HG03045 (cell line): ENCODE data around the gene USP10.

ENCODE experiments used
- ATAC-seq: cut with Tn5 transposase; IDR thresholded peaks from one replicate; pipeline ENCODE4 v1.9.1; 2021; ENCODE audit warnings: mild to moderate bottlenecking, moderate library complexity; ENCODE audit not compliant: unreplicated experiment

The USP10 gene

GRCh38 chr16:84699712-84700445 is at the start of gene USP10:
USP10 (plus strand) TSS chr16:84700000; CDS start chr16:84700091, 91 bp downstream.
- peak; percentile 77 for ATAC-seq

- ATAC-seq: no peak
These were observed 49.5 kb upstream of the USP10 start for GRCh38 chr16:84650062-84650991.

GRCh38 chr16:84652566-84652965 is 47.2 kb upstream of the USP10 start:
- no peak for ATAC-seq

- no peak for ATAC-seq
These were observed 45.6 kb upstream of the USP10 start for GRCh38 chr16:84654238-84654637.

DNA sequence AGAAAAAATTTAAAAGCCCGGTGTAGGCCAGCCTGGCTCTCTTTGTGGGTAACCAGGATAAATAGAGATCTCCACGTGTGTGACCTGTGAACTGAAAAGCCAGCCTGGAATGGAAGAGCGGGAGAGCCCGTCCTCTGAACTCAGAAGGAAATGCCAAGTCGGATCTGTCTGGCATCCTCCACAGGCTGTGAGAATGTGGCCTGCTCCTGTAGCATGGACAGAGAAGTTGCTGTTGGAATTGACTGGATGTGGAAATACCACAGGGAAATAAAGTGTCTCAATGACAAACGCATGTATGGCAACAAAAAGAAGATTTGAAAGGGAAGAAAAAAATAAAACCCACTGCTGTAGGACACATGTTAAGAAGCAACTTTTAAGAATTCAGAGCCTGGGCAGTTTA is 44.8 kb upstream of the USP10 start:
- no peak for ATAC-seq

- ATAC-seq: no peak
These were observed 43.2 kb upstream of the USP10 start for GRCh38 chr16:84656649-84657048.

DNA sequence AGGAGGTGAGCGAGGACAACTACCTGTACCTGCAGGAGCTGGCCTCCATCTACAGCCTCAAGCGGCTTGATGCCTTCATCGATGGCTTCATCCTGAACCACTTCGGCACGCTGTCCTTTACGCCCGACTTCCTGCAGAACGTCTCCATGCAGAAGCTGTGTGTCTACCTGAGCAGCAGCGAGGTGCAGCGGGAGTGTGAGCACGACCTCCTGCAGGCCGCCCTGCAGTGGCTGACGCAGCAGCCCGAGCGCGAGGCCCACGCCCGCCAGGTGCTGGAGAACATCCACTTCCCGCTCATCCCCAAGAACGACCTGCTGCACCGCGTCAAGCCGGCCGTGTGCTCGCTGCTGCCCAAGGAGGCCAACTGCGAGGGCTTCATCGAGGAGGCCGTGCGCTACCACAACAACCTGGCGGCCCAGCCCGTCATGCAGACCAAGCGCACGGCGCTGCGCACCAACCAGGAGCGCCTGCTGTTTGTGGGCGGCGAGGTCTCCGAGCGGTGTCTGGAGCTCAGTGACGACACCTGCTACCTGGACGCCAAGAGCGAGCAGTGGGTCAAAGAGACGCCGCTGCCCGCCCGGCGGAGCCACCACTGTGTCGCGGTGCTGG is 42.5 kb upstream of the USP10 start:
- no peak for ATAC-seq

DNA sequence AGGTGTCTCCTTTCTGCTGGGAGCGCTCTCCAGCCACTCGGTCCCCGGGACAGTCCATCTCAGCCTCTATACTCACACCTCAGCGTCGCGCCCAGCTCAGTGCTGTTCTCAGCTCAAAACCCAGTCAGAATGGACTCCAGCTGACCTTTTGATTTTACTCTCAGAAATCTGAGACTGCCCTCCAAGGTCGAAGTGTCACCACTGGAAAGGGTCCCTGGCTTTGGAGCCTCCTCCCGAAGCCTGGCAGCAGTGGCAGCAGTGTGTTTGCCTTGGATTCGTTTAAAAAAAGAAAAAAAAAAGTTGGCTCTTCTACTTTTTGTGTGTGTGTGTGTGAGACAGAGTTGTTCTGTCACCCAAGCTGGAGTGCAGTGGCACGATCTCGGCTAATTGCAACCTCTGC is 41.1 kb upstream of the USP10 start:
- no peak for ATAC-seq

- no peak for ATAC-seq
These were observed 40.0 kb upstream of the USP10 start for GRCh38 chr16:84659656-84660300.

GRCh38 chr16:84660973-84661372 is 38.8 kb upstream of the USP10 start:
- ATAC-seq: no peak

DNA sequence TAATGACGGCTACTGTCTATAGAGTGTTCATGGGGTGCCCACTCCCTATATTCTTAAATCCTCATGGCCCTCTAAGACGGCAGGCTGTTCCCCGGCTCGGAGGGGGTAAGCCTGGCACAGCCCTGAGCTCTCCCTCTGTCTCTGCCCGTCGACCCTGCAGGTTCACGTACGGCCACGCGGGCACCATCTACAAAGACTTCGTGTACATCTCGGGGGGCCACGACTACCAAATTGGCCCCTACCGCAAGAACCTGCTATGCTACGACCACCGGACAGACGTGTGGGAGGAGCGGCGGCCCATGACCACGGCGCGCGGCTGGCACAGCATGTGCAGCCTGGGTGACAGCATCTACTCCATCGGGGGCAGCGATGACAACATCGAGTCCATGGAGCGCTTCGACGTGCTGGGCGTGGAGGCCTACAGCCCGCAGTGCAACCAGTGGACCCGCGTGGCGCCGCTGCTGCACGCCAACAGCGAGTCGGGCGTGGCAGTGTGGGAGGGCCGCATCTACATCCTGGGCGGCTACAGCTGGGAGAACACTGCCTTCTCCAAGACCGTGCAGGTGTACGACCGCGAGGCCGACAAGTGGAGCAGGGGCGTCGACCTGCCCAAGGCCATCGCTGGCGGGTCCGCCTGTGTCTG is 38.3 kb upstream of the USP10 start:
- no peak for ATAC-seq

DNA sequence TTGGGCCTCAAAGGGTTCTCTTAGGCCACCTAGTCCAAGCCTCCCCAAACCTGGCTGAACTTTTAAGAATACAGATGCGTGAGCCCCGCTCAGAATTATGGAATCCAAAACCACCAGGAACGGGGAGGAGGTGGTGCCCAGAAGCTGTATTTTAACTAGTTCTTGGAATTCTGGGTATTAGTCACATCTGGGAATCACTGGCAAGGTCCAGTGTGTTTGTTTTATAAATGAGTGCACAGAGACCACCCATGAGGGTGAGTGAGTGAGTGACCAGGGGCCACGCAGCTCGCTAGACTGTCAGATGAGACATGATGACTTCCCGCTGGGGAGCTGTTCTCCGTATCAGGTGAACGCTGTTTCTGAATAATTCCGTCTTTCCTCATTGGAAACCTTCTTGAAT is 37.3 kb upstream of the USP10 start:
- no peak for ATAC-seq

GRCh38 chr16:84663433-84664101 is 36.2 kb upstream of the USP10 start:
- peak; percentile 61 for ATAC-seq

DNA sequence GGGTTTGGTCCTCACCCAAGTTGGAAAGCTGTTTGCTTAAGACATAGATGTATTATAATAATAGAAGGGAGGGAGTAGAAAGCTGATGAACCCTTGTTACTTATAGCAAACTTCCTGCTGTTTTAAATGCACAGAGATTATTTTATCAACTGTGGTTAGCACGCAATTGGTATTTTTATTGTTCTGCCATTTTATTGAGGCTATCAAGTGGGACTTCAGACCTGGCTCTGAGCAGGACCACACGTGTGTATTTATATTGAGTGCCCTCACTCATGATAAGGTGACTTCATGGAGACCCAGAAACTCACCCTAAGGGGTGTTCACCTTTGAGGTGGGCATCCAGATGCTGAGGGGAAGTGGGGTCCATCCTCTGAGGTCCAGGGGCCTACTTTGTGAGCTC is 34.4 kb upstream of the USP10 start:
- ATAC-seq: no peak

DNA sequence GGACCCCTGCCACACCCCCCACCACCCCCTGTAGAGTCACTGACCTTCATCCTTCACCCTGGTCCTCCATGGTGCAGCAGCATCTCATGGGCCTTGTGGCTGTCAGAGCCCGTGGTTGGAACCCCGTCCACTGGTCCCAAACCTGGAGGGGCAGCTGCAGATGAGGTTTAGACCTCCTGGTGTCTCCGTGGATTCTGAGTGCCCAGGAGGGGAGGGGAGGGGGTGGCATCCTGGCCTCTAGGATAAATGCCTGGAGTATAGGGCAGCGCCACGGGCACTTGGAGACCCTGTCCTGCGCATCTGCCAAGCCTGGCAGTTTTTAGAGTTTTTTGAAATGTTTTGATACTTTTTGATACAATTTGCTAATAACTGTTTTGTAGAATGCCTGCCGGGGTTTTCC is 34.0 kb upstream of the USP10 start:
- no peak for ATAC-seq

- ATAC-seq: no peak
These were observed 32.0 kb upstream of the USP10 start for GRCh38 chr16:84667600-84668309.

DNA sequence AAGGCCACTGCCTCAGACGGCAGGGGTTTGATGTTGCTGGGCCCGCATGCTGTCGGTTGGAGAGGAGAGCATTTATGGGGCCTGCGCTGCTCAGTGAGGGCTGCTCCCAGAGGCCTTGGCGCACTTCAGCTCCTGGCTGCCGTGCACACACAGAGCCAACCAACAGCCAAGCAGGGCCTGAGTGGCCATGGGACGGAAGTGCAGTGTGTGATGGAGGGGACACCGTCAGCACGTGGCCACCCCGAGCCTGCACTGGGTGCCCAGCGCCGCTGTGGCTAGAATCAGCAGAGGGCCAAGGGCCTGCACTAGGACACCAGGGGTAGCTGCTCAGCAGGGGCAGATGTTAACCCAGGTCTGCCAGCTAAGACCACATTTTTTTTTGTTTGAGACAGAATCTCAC is 29.7 kb upstream of the USP10 start:
- ATAC-seq: no peak

DNA sequence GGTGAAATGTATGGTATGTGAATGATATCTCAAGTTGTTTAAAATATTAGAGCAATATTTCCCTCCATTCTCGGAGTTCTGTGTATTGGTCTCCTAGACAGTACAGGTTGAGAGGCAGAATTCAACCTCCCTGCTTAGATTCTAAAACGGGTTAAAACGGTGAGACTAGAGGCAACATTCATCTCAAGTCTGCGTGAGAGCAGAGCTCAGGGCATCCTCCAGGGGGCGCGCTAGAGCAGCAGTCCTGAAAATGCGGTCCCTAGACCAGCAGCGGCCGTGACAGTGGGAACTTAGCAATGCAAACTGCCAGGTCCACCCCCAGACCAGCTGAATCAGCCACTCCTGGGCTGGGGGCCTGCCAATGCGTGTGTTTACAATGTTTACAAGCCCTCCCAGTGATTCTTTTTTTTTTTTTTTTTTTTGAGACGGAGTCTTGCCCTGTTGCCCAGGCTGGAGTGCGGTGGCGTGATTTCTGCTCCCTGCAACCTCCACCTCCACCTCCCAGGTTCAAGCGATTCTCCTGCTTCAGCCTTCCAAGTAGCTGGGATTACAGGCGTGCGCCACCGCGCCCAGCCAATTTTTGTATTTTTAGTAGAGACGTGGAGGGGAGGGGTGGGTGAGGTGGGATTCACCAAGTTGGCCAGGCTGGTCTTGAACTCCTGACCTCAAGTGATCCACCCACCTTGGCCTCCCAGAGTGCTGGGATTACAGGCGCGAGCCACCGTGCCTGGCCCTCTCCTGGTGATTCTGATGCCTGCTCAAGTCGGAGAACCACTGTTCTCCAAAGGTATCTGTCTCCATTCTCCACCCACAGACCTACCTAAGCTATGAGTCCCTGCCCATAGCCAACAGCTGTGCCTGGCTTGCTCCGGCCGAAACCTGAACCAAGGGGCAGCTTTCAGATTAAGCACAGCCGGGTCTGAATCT is 27.3 kb upstream of the USP10 start:
- no peak for ATAC-seq

- ATAC-seq: no peak
These were observed 26.6 kb upstream of the USP10 start for GRCh38 chr16:84673203-84673535.
